HG03521 (cell line): ENCODE data around the gene SLC6A18.
"Not testable (repeated sequence)": the region's sequence is repeated elsewhere in the genome, so short reads cannot be mapped to it uniquely, and the experiment has no call there.

Experiments
- ATAC-seq: cut with Tn5 transposase; IDR thresholded peaks from one replicate; pipeline ENCODE4 v1.9.1; 2021; ENCODE audit warnings: mild to moderate bottlenecking, moderate library complexity; ENCODE audit not compliant: unreplicated experiment

Gene SLC6A18

GRCh38 chr5:1284336-1284970 lies 59.3 kb downstream of the SLC6A18 start:
- not testable (repeated sequence) for ATAC-seq

GRCh38 chr5:1285141-1285540 lies 60.0 kb downstream of the SLC6A18 start:
- no peak for ATAC-seq

GRCh38 chr5:1285883-1286291 lies 60.7 kb downstream of the SLC6A18 start:
- ATAC-seq, result no peak

GRCh38 chr5:1288439-1289335 lies 63.5 kb downstream of the SLC6A18 start:
- no peak for ATAC-seq

- ATAC-seq, result not testable (repeated sequence)
Observed at GRCh38 chr5:1289559-1289958, 64.4 kb downstream of the SLC6A18 start.

- ATAC-seq, result not testable (repeated sequence)
Observed at GRCh38 chr5:1290956-1291355, 65.8 kb downstream of the SLC6A18 start.

GRCh38 chr5:1291611-1292080 lies 66.5 kb downstream of the SLC6A18 start:
- ATAC-seq, result no peak

- no peak for ATAC-seq
Observed at GRCh38 chr5:1292139-1292538, 67.0 kb downstream of the SLC6A18 start.

GRCh38 chr5:1292846-1293415 lies 67.8 kb downstream of the SLC6A18 start:
- no peak for ATAC-seq

- ATAC-seq, result no peak
Observed at GRCh38 chr5:1293416-1294205, 68.4 kb downstream of the SLC6A18 start.

GRCh38 chr5:1294206-1294834 lies 69.1 kb downstream of the SLC6A18 start:
- no peak for ATAC-seq

- no peak for ATAC-seq
Observed at GRCh38 chr5:1294835-1295649, 69.9 kb downstream of the SLC6A18 start, which contains the start of gene TERT. TSS of gene TERT (minus strand) at chr5:1295068. CDS start at chr5:1294989, 79 bp downstream.

- no peak for ATAC-seq
Observed at GRCh38 chr5:1295650-1296037, 70.5 kb downstream of the SLC6A18 start.
